B cell (primary cell): Measurements from ENCODE around the gene C20orf144. TPM values are rescaled to one million over a fixed set of nuclear protein-coding genes. Genes with fewer than 3 reads are reported as not detected.
A peak's percentile ranks its signal among the peaks of the same experiment; 100 is the strongest.

Experiments used
- ATAC-seq: fragments of 200-7000 bp; cut with Tn5 transposase; one replicate; pipeline ENCODE4 v1.10.0; 2021; ENCODE audit warnings: low read depth, mild to moderate bottlenecking, moderate number of reproducible peaks, moderate library complexity
- CTCF ChIA-PET: fragments of 350-600 bp; sonication (Branson Sonifier 250); formaldehyde crosslinking; loops from one replicate; lab custom pipeline; 2021; ENCODE audit warnings: antibody characterized with exemption, inconsistent platforms; lab: Charles Lee
- POLR2A ChIA-PET: fragments of 350-600 bp; sonication (Branson Sonifier 250); formaldehyde crosslinking; loops from one replicate; lab custom pipeline; 2021; ENCODE audit warnings: antibody characterized with exemption; lab: Charles Lee
- DNase-seq: peaks from one replicate; pipeline ENCODE4 v3.0.0; 2013
- H2AFZ ChIP-seq: 2 replicates; pipeline ENCODE4 v1.6.1; 2012; ENCODE audit warnings: mild to moderate bottlenecking, low read depth, low read length; ENCODE audit not compliant: insufficient read depth, poor library complexity, severe bottlenecking
- H3K27ac ChIP-seq, 2 donors: 1 replicate in 1 of 2; 2 replicates in 1 of 2; pipeline ENCODE4 v1.5.1; 2012 to 2013; ENCODE audit warnings: low read length in 2 of 2, mild to moderate bottlenecking in 2 of 2, moderate library complexity in 1 of 2
- H3K27me3 ChIP-seq, 4 experiments: fragments of 200-600 bp in 1 of 4; sonication (generic) in 1 of 4; replicated peaks in 1 of 4; 1 replicate in 2 of 4; 2 replicates in 2 of 4; pipeline versions ENCODE4 v1.6.1 to v1.7.0; 2013 to 2016; ENCODE audit warnings: low read length in 3 of 4, mild to moderate bottlenecking in 2 of 4, mixed read lengths in 1 of 4, moderate library complexity in 1 of 4; ENCODE audit not compliant: insufficient read depth in 4 of 4, control insufficient read depth in 3 of 4; ENCODE audit errors: control extremely low read depth in 1 of 4
- H3K36me3 ChIP-seq, 2 experiments: replicated peaks in 1 of 2; 1 replicate in 1 of 2; 2 replicates in 1 of 2; pipeline versions ENCODE4 v1.6.1 to v1.7.1; 2013; ENCODE audit warnings: low read length in 1 of 2; ENCODE audit not compliant: insufficient read depth in 2 of 2, control insufficient read depth in 1 of 2; ENCODE audit errors: control extremely low read depth in 1 of 2, extremely low read depth in 1 of 2
- H3K4me1 ChIP-seq, 2 donors: fragments of 200-600 bp in 1 of 2; sonication (generic) in 1 of 2; 1 replicate in 1 of 2; 2 replicates in 1 of 2; pipeline versions ENCODE4 v1.5.1 to v1.6.1; 2013 to 2017; ENCODE audit warnings: low read length in 2 of 2; ENCODE audit not compliant: control insufficient read depth in 2 of 2, insufficient read depth in 2 of 2
- H3K4me2 ChIP-seq: replicated peaks from 2 replicates; pipeline ENCODE3; 2012; ENCODE audit warnings: mild to moderate bottlenecking, low read depth, low read length; ENCODE audit not compliant: poor library complexity, severe bottlenecking
- H3K4me3 ChIP-seq, 5 experiments: fragments of 200-600 bp in 1 of 5; sonication (generic) in 1 of 5; 1 replicate in 3 of 5; 2 replicates in 2 of 5; pipeline versions ENCODE4 v1.5.1 to v1.7.0; 2011 to 2016; ENCODE audit warnings: low read length in 4 of 5, mild to moderate bottlenecking in 4 of 5, low read depth in 2 of 5, control low read depth in 1 of 5, moderate library complexity in 1 of 5; ENCODE audit not compliant: insufficient read depth in 1 of 5; ENCODE audit errors: control extremely low read depth in 1 of 5, extremely low read depth in 1 of 5
- H3K79me2 ChIP-seq: fragments of 200-600 bp; sonication (generic); one replicate; pipeline ENCODE4 v1.6.0; 2016; ENCODE audit warnings: low read length; ENCODE audit not compliant: control insufficient read depth, insufficient read depth
- H3K9ac ChIP-seq: fragments of 200-600 bp; sonication (generic); 2 replicates; pipeline ENCODE4 v1.6.1; 2017; ENCODE audit warnings: mild to moderate bottlenecking, low read length, moderate library complexity
- H3K9me3 ChIP-seq, 3 donors: one replicate each; pipeline versions ENCODE4 v1.6.1 to v1.7.1; 2013; ENCODE audit warnings: low read length in 2 of 3; ENCODE audit not compliant: control insufficient read depth in 2 of 3, insufficient read depth in 1 of 3; ENCODE audit errors: control extremely low read depth in 1 of 3
- H4K20me1 ChIP-seq: 2 replicates; pipeline ENCODE4 v1.6.0; 2012; ENCODE audit warnings: mild to moderate bottlenecking, low read length; ENCODE audit not compliant: insufficient read depth, control insufficient read depth, poor library complexity, severe bottlenecking
- H3K27ac Mint-ChIP-seq: one replicate; pipeline ENCODE4 v1.8.0; 2021; ENCODE audit warnings: mixed read lengths
- H3K27me3 Mint-ChIP-seq: one replicate; pipeline ENCODE4 v1.8.0; 2021; ENCODE audit warnings: mixed read lengths
- H3K4me1 Mint-ChIP-seq: one replicate; pipeline ENCODE4 v1.8.0; 2021; ENCODE audit warnings: mixed read lengths
- H3K4me3 Mint-ChIP-seq: one replicate; pipeline ENCODE4 v1.8.0; 2021; ENCODE audit warnings: mixed read lengths
- H3K9me3 Mint-ChIP-seq: one replicate; pipeline ENCODE4 v1.8.0; 2022; ENCODE audit warnings: mixed read lengths; ENCODE audit not compliant: insufficient read depth
- CTCF ChIP-seq: fragments of 200-600 bp; IDR thresholded peaks from one replicate; pipeline ENCODE4 v1.8.0; 2022; ENCODE audit warnings: antibody characterized with exemption, mild to moderate bottlenecking
- EZH2 ChIP-seq: IDR thresholded peaks from 2 replicates; pipeline ENCODE4 v1.6.1; 2012; ENCODE audit warnings: borderline replicate concordance, low read depth, mild to moderate bottlenecking, moderate library complexity, low read length; ENCODE audit not compliant: insufficient read depth, poor library complexity, severe bottlenecking
- WGBS: methylation state at CpG from one replicate; pipeline ENCODE4 v1.1.5; 2013; ENCODE audit warnings: missing lambda C conversion rate; ENCODE audit not compliant: insufficient coverage; 5-methylcytosine and 5-hydroxymethylcytosine counted together
- intact Hi-C: fragments of 100-400 bp; cut with micrococcal nuclease; formaldehyde crosslinking; loops from one replicate; pipeline ENCODE4 v1.10.0; 2022
- polyA plus RNA-seq: library from polyadenylated mRNA; depleted of rRNA; stranded (reverse); fragments of >200 nt; gene quantifications from 2 replicates; pipeline ENCODE4 v1.2.3, GENCODE V29; 2012
- total RNA-seq, 2 donors: library from RNA; stranded (reverse); fragments of 120-200 nt in 1 of 2; gene quantifications; 1 replicate in 1 of 2; 2 replicates in 1 of 2; pipeline versions ENCODE4 v1.2.3 to v1.2.4, GENCODE V29; 2013 to 2022

C20orf144 gene
- total and polyA plus RNA-seq, 2 donors (not counting 1 experiment from before 2014, with no cell fraction given), result 0.27 to 0.44 TPM

DNA sequence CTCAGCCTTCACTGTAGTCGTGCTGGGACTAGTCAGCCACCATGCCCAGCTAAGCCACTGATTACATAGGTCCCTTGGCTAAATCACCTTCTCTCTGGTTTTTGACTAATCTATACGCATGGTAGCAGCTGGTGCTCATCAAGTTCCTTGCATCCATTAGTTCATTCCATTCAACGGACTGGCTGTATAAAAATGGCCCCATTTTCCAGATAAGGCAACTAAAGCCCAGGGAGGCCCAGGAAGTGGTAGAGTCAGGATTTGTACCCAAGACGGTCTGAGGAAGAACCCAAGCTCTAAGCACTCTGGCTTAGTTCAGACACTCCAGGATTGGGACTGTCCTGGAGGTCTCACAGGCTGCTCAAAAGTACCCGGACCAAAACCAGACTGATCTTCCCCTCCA lies 19.2 kb downstream of the C20orf144 start:
- TF ChIP-seq CTCF (no peak), EZH2 (no peak)
- no peak for DNase-seq
- no peak overlapping the region for H3K9ac ChIP-seq
- Mint-ChIP-seq H3K9me3 (no peaks in the 10 kb centered on the region), H3K4me3 (no peak overlapping the region), H3K27ac (peak overlapping the region; percentile 3), H3K27me3 (no peaks in the 10 kb centered on the region), H3K4me1 (peaks cover 43% of the 10 kb centered on the region)
- intact Hi-C loops, result no loop called here
- CTCF ChIA-PET, result interaction anchor here (1.8 kb wide), 1 partner anchor 14 kb away, joined by 9 read pairs; the partner anchor contains the start of gene ACTL10
- no peak overlapping the region for H3K27ac ChIP-seq
- H3K9me3 ChIP-seq, result no peaks in the 10 kb centered on the region
- no peaks in the 10 kb centered on the region for H4K20me1 ChIP-seq
- WGBS, result 91% methylated on average over 5 of the region's 5 CpGs
- H3K27me3 ChIP-seq, result no peaks in the 10 kb centered on the region
- no peak overlapping the region for H3K4me2 ChIP-seq
- peaks cover 34 to 39% of the 10 kb centered on the region in 2 donors for H3K4me1 ChIP-seq
- H3K79me2 ChIP-seq, result no peaks in the 10 kb centered on the region
- no peak overlapping the region for H2AFZ ChIP-seq
- POLR2A ChIA-PET, result no interaction called here
- no peaks in the 10 kb centered on the region for H3K36me3 ChIP-seq
- H3K4me3 ChIP-seq, result no peak overlapping the region
- ATAC-seq, result no peak

DNA sequence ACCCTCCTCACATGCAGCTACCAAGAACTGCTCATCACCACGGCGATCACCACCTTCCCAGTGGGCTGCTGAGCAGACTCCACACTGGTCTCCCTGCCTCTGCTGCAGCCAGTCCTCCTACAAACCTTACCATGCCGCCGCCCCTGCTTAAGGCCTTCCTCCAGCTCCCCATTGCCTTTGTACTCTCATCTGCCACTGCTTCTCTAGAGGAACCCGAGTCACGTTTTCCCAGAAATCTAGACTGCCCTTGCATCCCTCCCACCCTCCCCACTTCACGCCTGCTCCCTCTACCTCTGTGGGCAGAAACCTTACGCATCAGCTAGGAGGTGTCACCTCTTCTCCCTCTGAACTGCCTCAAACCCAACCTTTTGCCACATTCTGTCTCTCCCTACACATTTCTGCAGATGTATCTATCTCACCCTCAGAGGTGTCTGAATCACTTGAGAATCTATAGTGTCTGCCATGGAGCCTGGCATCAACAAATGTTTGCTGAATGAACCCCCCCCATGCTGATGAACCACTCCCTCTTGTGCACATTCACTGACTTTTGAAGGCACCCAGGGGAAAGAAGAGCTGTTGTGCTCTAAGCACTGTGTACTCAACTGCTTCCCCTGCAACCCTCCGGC lies 19.7 kb downstream of the C20orf144 start:
- H4K20me1 ChIP-seq, result no peaks in the 10 kb centered on the region
- peaks cover 36 to 42% of the 10 kb centered on the region in 2 donors for H3K4me1 ChIP-seq
- Mint-ChIP-seq H3K4me1 (peaks cover 47% of the 10 kb centered on the region), H3K27ac (peak overlapping the region; percentile 2), H3K27me3 (no peaks in the 10 kb centered on the region), H3K4me3 (no peak overlapping the region), H3K9me3 (no peaks in the 10 kb centered on the region)
- no peaks in the 10 kb centered on the region for H3K9me3 ChIP-seq
- H2AFZ ChIP-seq, result no peak overlapping the region
- H3K27me3 ChIP-seq, result no peaks in the 10 kb centered on the region
- no peaks in the 10 kb centered on the region for H3K36me3 ChIP-seq
- no peak for ATAC-seq
- no peaks in the 10 kb centered on the region for H3K79me2 ChIP-seq
- CTCF ChIA-PET, result interaction anchor here (1.8 kb wide), 1 partner anchor 14 kb away, joined by 9 read pairs; the partner anchor contains the start of gene ACTL10
- no peak for TF ChIP-seq EZH2
- TF ChIP-seq CTCF, result no peak
- POLR2A ChIA-PET, result no interaction called here
- intact Hi-C loops, result no loop called here
- no peak for DNase-seq
- no peak overlapping the region for H3K9ac ChIP-seq
- no peak overlapping the region for H3K27ac ChIP-seq
- H3K4me3 ChIP-seq, result no peak overlapping the region
- no peak overlapping the region for H3K4me2 ChIP-seq
- WGBS, result 94% methylated on average over 9 of the region's 9 CpGs
